HCT116 (cell line): ENCODE measurements around the gene LMLN.

Experiments
- CTCF ChIP-seq, 3 experiments: fragments of 200-600 bp in 1 of 3; sonication (generic) in 1 of 3; IDR thresholded peaks in 2 of 3; conservative IDR thresholded peaks in 1 of 3; 2 replicates each; pipeline ENCODE4 v1.5.1; 2012 to 2017; ENCODE audit warnings: low read depth in 2 of 3, low read length in 2 of 3, antibody characterized with exemption in 1 of 3, borderline replicate concordance in 1 of 3, control low read depth in 1 of 3, mild to moderate bottlenecking in 1 of 3, mixed read lengths in 1 of 3, mixed run types in 1 of 3, moderate library complexity in 1 of 3; ENCODE audit not compliant: insufficient read depth in 1 of 3
- POLR2A ChIP-seq: IDR thresholded peaks from 2 replicates; pipeline ENCODE4 v1.7.0; 2011; ENCODE audit warnings: borderline replicate concordance; ENCODE audit not compliant: insufficient read depth, insufficient read length; ENCODE audit errors: extremely low read depth
- ZNF274 ChIP-seq: fragments of 200-500 bp; sonication (Bioruptor generic); IDR thresholded peaks from 2 replicates; pipeline ENCODE4 v1.6.1; 2014; ENCODE audit warnings: mild to moderate bottlenecking, low read depth, low read length, inconsistent platforms

DNA sequence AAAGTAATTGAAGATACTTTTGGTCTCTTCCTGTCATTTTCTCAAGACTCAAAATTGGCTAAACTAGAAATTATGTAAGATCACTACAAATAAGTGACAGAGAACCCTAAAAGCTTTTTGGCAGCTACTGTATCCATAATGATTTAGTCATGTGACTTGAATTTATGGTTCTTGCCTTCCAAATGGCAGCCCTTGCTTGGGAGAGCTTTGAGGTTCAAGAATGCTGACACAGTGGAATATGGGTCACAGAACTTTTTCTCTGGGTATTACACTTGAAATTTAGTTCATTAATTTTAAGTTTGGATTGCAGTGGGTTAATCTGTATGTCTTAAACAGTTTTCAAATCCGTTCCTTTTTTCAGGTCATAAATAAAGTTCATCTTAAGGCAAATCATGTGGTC, 14.0 kb downstream of the LMLN start:
- TF ChIP-seq CTCF (IDR thresholded peaks at IDR 0.05 in 2 of 3, conservative IDR thresholded peaks at IDR 0.05 in 1 of 3; ENCODE audit: borderline replicate concordance in 1 of 3, insufficient read depth in 1 of 3, low read depth in 2 of 3, low read length in 2 of 3) (no peak), POLR2A (no peak), ZNF274 (no peak)
